HL-60 (cell line): ENCODE data around the gene BAIAP2.
A peak's percentile ranks its signal among the peaks of the same experiment; 100 is the strongest.
"Not testable (repeated sequence)": the region's sequence is repeated elsewhere in the genome, so short reads cannot be mapped to it uniquely, and the experiment has no call there.

Experiments used
- DNase-seq, 2 experiments: peaks; one replicate each; pipeline ENCODE4 v3.0.0-alpha.2; 2010 to 2020; ENCODE audit warnings: low read depth in 1 of 2, low spot score in 1 of 2
- H3K27ac ChIP-seq: fragments of 250-450 bp; sonication (Bioruptor Pico); replicated peaks from 2 replicates; pipeline ENCODE4 v1.5.1; 2020; ENCODE audit warnings: mild to moderate bottlenecking, moderate library complexity
- H3K27me3 ChIP-seq: fragments of 250-450 bp; sonication (Bioruptor Pico); 2 replicates; pipeline ENCODE4 v1.5.1; 2021; ENCODE audit warnings: mild to moderate bottlenecking, moderate library complexity; ENCODE audit not compliant: insufficient read depth, poor library complexity, severe bottlenecking
- H3K4me3 ChIP-seq: replicated peaks from 2 replicates; pipeline ENCODE4 v1.5.1; 2011; ENCODE audit warnings: mild to moderate bottlenecking, control low read depth, low read length; ENCODE audit not compliant: insufficient read depth
- CTCF ChIP-seq: IDR thresholded peaks from one replicate; pipeline ENCODE4 v1.5.1; 2011; ENCODE audit warnings: low read length, control low read depth, inconsistent platforms; ENCODE audit not compliant: insufficient read depth
- GABPA ChIP-seq: IDR thresholded peaks from 2 replicates; pipeline ENCODE4 v1.6.1; 2012; ENCODE audit warnings: low read depth
- POLR2AphosphoS5 ChIP-seq: IDR thresholded peaks from 2 replicates; pipeline ENCODE4 v1.6.1; 2012; ENCODE audit warnings: low read depth
- REST ChIP-seq: IDR thresholded peaks from 2 replicates; pipeline ENCODE4 v1.6.1; 2012; ENCODE audit warnings: low read depth; ENCODE audit not compliant: insufficient replicate concordance
- SPI1 ChIP-seq: IDR thresholded peaks from 2 replicates; pipeline ENCODE4 v1.6.1; 2012; ENCODE audit warnings: low read depth, mild to moderate bottlenecking, borderline replicate concordance

BAIAP2 gene

GRCh38 chr17:81029859-81030258, 5.1 kb upstream of the BAIAP2 start:
- H3K4me3 ChIP-seq, result no peak overlapping the region
- peaks cover 13% of the 10 kb centered on the region for H3K27me3 ChIP-seq
- H3K27ac ChIP-seq, result no peak overlapping the region
- no peak for TF ChIP-seq POLR2AphosphoS5
- TF ChIP-seq CTCF, result no peak
- TF ChIP-seq REST, result no peak
- TF ChIP-seq GABPA, result no peak
- TF ChIP-seq SPI1, result no peak
- no peak for DNase-seq

GRCh38 chr17:81030312-81030711, 4.6 kb upstream of the BAIAP2 start:
- not testable (repeated sequence) for H3K27ac ChIP-seq

GRCh38 chr17:81030741-81031565, 4.0 kb upstream of the BAIAP2 start:
- TF ChIP-seq SPI1, result peak; percentile 40; the same call in 1 of the 2 replicates
- TF ChIP-seq POLR2AphosphoS5, result no peak
- peak in 1 of 2 experiments; percentile 33 for DNase-seq
- no peak overlapping the region for H3K27ac ChIP-seq
- H3K27me3 ChIP-seq, result peaks cover 11% of the 10 kb centered on the region
- no peak overlapping the region for H3K4me3 ChIP-seq

More at GRCh38 chr17:81030312-81030711, 4.6 kb upstream of the BAIAP2 start:
- not testable (repeated sequence) for H3K4me3 ChIP-seq, DNase-seq
- peaks cover 11% of the 10 kb centered on the region for H3K27me3 ChIP-seq

GRCh38 chr17:81031566-81032550, 3.1 kb upstream of the BAIAP2 start:
- Histone ChIP-seq H3K4me3 (no peak overlapping the region), H3K27me3 (peaks cover 11% of the 10 kb centered on the region)
- DNase-seq, result no peak

More at GRCh38 chr17:81031566-81032550, 3.1 kb upstream of the BAIAP2 start:
- TF ChIP-seq POLR2AphosphoS5, result no peak
- TF ChIP-seq REST, result no peak
- no peak for TF ChIP-seq GABPA
- TF ChIP-seq CTCF, result no peak
- TF ChIP-seq SPI1, result no peak
- H3K27ac ChIP-seq, result no peak overlapping the region
